ENCODE measurements around the gene KIF26B.
"Not testable (repeated sequence)": the region's sequence is repeated elsewhere in the genome, so short reads cannot be mapped to it uniquely, and the experiment has no call there.

Gene KIF26B

DNA sequence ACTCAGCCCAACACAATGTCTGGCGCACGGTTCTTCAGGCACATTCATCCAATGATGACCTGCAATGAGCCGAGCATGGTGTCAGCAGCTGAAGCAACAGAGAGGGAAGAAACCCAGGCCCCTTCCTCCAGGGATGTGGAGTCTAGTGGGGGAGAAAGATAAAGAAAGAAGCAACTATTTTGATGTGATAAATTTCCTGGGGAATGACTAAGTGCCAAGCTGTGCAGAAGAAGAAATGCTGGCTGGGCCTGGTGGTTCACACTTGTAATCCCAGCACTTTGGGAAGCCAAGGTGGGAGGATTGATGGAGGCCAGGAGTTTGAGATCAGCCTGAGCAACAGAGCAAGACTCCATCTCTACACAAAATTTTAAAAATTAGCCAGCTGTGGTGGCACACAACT lies 561.8 kb downstream of the KIF26B start:
- DNase-seq = no peak

DNA sequence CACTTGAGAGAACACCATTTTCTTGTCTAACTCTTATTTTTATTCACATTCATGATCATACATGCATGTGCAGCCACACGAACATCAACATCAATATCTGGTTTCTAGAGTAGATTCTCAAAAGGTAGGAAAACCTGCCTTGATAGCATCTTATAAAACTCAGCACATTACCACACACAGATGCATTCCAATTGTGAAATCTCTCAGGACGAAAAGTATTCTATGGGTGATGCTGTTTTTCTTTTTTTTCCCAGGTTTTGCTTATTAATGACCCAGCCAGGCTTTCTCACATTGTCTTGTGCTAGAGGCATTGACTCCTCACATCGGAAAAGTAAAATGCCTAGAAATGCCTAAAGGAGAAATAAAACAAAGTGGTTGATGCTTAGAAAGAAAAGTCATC lies 562.8 kb downstream of the KIF26B start:
- DNase-seq = no peak

DNA sequence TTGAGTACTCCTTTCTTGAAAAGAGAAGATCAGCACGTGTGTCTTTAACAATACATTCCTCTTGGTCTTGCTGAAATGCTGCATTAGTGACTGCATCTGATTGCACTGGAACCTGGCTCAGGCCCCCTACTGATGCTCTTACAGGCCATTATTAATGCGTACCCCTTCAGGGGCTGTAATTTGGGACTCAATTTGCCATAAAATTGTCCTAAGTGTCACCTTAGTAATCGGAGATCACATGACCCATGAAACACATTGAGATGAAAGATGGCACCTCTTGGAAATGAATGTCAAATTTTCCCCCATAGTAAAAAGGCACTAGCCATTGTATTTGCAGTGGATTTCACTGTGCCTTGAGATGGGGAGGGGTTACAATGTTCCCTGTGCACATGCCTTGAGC lies 563.3 kb downstream of the KIF26B start:
- DNase-seq = no peak

DNA sequence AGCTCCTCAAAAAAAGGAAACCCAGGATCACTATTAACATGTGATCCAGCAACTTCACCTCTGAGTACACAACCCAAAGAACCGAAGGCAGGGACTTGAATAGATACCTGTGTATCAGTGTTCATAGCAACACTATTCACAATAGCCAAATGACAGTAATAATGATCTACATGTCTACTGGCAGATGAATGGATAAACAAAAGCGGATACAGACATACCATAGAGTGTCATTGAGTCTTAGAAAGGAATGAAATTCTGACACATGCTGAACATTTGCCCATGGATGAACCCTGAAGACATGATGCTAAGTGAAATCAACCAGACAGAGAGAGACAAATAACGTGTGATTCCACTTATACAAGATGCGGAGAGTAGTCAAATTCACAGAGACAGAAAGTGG lies 564.2 kb downstream of the KIF26B start:
- DNase-seq = no peak

DNA sequence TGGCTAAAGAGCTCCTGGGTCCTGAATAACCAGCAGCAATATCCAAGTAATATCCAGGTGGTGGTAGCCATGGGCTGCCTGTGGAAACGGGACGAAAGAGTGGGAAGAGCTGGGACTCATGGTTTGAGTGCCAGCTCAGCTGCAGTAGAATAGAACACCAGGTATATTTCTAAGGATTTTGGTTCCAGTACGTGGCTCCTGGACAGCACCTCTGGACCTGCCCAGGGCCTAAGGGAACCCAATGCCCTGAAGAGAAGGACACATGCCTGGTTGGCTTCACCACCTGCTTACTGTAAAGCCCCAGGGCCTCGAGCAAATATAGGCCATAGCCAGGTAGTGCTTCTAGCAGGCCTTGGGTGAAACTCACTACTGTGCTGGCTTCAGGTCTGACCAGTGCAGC lies 566.7 kb downstream of the KIF26B start:
- no peak for DNase-seq

DNA sequence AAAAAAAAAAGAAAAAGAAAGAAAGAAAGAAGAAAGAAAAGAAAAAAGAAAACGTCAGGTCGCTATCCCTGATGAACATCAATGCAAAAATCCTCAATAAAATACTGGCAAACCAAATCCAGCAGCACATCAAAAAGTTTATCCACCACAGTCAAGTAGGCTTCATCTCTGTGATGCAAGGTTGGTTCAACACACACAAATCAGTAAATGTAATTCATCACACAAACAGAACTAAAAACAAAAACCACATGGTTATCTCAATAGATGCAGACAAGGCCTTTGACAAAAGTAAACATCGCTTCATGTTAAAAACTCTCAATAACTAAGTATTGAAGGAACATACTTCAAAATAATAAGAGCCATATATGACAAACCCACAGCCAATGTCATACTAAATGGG lies 573.2 kb downstream of the KIF26B start:
- DNase-seq = not testable (repeated sequence)

DNA sequence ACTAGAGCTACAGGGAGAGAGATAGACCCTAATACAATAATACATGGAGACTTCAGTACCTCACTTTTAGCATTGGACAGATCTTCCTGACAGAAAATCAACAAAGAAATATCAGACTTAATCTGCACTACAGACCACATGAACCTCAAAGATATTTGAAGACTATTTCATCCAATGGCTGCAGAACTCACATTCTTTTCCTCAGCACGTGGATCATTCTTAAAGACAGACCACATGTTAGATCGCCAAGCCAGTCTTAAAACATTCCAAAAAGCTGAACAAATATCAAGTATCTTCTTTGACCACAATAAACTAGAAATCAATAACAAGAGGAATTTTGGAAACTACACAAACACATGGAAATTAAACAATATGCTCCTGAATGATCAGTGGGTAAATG lies 576.0 kb downstream of the KIF26B start:
- no peak for DNase-seq

DNA sequence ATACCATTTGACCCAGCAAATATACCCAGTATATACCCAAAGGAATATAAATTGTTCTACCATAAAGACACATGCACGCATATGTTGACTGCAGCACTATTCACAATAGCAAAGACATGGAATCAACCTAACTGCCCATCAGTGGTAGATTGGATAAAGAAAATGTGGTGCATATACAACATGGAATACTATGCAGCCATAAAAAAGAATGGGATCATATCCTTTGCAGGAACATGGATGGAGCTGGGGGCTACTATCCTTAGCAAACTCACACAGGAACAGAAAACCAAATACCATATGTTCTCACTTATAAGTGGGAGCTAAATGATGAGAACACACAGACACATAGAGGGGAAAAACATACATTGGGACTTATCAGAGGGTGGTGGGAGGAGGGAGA lies 585.6 kb downstream of the KIF26B start:
- DNase-seq = not testable (repeated sequence)

DNA sequence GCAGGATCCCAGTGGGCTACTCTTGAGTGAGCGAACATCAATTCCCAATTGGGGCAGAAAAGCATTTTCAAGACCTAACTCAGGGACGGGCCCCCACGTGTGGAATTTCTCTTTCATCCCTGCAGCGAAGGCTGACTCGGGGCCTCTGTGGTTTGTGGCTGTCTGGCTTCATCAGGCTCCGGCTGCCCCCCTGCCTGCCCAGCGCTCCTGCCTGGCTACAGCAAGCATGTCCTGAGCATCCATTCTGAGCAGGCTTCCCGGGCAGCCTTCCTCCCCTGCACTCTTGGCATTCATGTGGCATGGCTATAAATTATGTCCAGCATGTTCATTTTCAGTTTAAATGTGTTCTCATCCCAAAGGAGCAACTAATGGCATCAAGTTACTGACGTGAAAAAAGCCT lies 588.1 kb downstream of the KIF26B start:
- no peak for DNase-seq

DNA sequence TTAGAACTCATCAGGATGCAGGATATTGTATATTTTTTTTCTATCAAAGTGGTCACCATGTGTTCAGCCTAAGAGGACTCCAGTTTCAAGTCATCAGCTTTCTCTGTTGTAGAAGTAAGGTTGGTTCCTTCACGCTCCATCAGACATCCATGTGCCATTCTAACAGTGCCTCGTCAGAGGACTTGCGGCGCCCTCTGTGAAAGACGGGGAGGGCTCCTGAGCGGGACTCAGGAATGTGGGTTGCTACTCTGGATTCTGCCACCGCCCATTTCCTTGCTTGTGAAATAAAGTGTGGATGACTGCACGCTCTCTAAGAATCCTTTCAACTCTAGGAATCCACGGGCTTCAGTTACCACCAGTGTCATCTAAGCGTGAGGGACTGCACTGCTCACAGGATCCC lies 593.5 kb downstream of the KIF26B start:
- DNase-seq = no peak

DNA sequence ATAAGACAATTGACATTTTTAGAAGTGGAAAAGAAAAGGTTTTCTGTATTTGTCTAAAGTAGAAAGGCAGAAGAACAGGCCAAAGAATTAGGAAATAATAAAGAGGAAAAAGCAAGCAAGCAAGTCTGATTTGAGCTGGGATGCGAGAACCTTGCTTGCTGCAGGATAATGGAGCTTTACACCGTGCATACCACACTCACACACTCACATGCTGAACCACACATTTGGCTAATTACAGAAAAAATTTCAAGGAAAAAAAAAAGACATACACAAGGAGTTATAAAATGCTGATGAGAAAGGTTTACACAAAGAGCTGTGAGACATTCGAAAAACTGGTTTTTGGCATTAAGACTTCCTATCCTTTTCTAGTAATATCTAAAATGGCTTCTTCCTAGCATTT lies 593.9 kb downstream of the KIF26B start:
- DNase-seq = no peak

DNA sequence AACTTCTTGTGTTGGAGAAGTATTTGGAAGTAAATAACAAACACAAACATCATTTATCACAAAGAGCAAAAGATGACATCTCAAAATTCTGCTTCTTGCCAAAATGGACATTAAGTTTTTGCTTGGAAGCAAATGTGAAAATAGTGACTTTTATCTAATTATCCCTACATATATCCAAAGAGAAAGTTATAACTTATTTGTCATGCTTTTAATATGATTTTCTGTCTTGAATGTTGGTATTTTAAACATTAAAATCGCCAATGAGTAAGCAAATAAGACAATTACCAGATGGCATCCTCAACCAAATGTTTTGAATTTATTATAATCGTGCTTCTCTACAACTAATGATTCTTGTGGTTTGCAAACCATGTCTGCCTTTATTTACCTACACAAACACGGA lies 594.3 kb downstream of the KIF26B start:
- DNase-seq = no peak

DNA sequence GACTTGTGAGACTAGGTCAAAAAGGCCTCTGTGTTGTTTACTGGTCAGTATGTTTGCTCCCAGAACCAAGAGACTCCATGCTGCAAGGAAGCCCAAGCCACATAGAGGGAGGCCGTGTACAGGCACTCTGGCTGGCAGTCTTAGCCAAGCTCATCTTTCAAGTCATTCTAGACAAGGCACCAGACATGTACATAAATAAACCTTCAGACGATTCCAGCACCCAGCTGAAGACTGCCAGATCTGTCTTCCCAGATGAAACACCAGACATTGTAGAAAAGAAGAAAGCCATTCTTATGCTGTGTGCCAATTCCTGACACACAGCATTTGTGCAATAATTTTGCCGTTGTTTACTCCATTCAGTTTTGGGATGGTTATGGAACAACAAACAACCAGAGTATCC lies 595.5 kb downstream of the KIF26B start:
- no peak for DNase-seq

DNA sequence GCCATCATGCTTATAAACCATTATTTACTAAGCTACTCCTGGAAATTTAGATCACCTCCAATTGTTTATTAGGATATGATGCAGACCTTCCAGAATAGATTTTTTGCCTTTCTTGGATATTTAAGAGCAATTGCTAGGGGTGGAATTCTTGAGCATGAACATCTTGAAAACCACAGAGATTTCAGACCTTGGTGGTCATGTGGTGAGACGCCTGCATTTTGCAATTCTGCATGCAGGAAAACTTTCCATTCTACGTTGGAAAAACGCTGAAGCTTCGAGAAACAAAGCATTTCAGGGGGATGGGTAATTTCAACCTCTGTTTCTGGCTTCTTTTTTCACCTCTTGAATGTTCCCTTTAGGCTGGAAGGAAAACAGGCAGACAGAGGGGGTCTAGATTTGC lies 596.3 kb downstream of the KIF26B start:
- DNase-seq = no peak

DNA sequence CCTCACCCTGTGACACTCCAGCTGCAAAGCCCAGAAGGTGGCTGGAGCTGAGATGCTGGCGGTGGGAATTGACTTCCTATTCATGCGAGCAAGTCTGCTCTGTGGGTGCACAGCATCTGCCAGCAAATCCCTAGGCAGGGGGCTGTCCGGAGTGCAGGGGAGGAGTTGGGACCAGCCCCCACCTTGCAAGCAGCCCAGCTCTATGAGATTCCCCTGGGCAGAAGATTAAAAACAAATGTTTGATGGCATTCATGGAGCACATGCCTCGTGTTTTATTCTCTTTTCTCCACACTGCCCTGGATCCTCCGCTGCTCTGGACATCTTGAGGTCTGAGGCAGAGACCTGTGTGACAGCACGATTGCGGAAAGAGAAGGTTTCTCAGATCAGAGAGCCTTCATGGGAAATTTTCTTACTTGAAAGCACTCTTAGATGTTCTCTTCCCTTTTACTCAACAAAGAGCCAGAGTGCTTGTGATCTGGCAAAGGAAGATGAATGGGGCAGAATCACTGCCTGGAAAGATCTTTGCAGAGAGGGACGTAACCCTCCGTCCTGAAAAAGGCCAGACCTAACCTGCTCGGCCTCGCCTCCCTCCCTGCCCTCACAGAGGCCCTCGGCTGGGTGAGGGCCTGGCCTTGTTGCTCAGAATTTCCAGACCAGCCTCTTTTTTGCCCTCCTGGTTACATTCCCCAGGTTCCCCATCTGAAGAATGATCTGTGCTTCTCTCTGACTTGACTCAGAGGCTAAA lies 597.1 kb downstream of the KIF26B start:
- no peak for DNase-seq

DNA sequence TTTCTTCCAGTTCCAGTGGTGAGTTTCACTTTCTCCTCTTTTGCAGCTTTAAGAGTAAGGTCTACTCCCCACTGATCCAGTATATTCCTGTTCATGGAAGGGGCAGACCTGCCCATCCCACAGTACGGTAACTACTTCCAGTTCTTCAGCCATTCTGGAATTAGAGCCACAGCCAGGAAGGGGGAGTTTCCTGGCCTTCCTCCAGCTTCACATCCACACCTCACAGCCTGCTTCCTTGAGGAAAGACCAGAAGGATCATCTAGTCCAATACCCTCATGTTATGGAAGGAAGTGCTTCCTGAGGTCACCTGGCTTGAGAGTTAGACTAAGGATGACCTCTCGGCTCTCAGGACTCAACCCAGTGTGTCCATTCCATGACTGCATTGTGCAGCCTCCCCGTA lies 597.8 kb downstream of the KIF26B start:
- DNase-seq = no peak

DNA sequence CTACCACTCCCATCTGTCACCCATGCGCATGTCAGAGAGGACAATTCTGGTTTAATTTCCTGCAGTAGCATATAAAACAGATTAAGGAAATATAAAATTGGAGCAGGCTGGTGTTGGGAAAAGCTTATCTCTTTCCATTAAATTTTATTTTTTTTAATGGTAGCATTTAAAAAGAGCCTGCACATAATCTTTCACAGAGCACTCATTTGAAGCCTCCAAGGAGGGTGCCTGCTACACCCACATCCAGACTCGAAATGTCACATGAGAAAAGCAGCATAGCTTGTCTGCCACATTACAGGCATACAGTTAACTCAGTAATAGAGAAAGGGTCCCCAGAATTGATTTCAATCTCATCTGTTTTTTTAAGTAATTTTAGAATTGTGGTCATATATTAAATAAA lies 599.0 kb downstream of the KIF26B start:
- DNase-seq = no peak

DNA sequence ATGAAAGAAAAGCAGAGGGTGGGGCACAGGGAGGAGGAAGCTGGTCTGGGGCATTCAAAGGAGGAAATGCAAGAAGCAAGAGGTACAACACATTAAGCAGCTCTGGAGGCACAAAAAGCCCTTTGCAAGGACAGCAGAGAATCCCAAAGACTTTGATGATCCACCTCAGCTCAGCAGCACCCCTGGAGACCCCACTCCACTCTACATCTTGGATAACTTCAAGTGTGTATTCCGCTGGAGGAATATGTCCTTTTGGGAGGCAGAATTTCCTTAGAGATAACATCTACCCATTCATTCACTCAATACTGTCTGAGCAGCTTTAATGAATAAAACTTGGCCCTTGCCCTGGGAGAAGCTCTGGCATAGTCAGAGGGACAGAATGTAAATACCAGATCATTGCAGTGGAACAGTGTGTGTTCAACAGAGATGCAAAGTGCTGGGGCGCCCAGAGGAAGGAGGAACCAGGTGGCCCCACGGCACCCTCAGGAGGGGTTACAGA lies 599.7 kb downstream of the KIF26B start:
- DNase-seq = no peak
